K562 (cell line): ENCODE measurements around the gene PLCB4. TPM values are rescaled to one million over a fixed set of nuclear protein-coding genes. Genes with fewer than 3 reads are reported as not detected.

ENCODE experiments used
- ASH1L ChIP-seq: fragments of 450-650 bp; IDR thresholded peaks from 2 replicates; pipeline ENCODE4 v1.6.1; 2018; ENCODE audit warnings: borderline replicate concordance, mild to moderate bottlenecking, low read depth; ENCODE audit not compliant: partially characterized antibody
- E2F8 ChIP-seq: fragments of 450-650 bp; IDR thresholded peaks from 2 replicates; pipeline ENCODE4 v1.7.1; 2018; ENCODE audit warnings: mild to moderate bottlenecking, low read depth; ENCODE audit not compliant: partially characterized antibody
- ETV5 ChIP-seq: sonication (generic); formaldehyde crosslinking; IDR thresholded peaks from 2 replicates; pipeline ENCODE4 v1.4.0; 2020; ENCODE audit warnings: low read depth, mild to moderate bottlenecking, missing genetic modification reagents
- FOSL1 ChIP-seq: fragments of 200-800 bp; sonication (Bioruptor generic); conservative IDR thresholded peaks from 2 replicates; pipeline ENCODE4 v1.6.1; 2016; ENCODE audit warnings: missing genetic modification characterization, missing compliant biosample characterization
- KLF1 ChIP-seq: fragments of 450-650 bp; IDR thresholded peaks from 2 replicates; pipeline ENCODE4 v1.6.1; 2016; ENCODE audit warnings: missing genetic modification characterization, missing compliant biosample characterization
- MAFG ChIP-seq: fragments of 450-650 bp; conservative IDR thresholded peaks from 2 replicates; pipeline ENCODE4 v1.6.1; 2016; ENCODE audit warnings: missing genetic modification characterization, missing compliant biosample characterization
- MAZ ChIP-seq, 2 experiments: fragments of 450-650 bp in 1 of 2; sonication (generic) in 1 of 2; formaldehyde crosslinking; IDR thresholded peaks in 1 of 2; conservative IDR thresholded peaks in 1 of 2; 2 replicates each; pipeline versions ENCODE4 v1.4.0 to v1.5.0; 2020; ENCODE audit warnings: mild to moderate bottlenecking in 1 of 2, missing genetic modification reagents in 1 of 2
- NFATC3 ChIP-seq: fragments of 450-650 bp; IDR thresholded peaks from 2 replicates; pipeline ENCODE4 v1.6.1; 2017; ENCODE audit warnings: mild to moderate bottlenecking
- PHF20 ChIP-seq: fragments of 450-650 bp; IDR thresholded peaks from 2 replicates; pipeline ENCODE4 v1.6.1; 2018; ENCODE audit not compliant: partially characterized antibody
- SP2 ChIP-seq: IDR thresholded peaks from 2 replicates; pipeline ENCODE4 v1.6.1; 2011; ENCODE audit warnings: mild to moderate bottlenecking, low read depth, low read length, moderate library complexity; ENCODE audit not compliant: poor library complexity, severe bottlenecking; ENCODE audit errors: extremely low read depth
- SRSF1 ChIP-seq: fragments of 200-400 bp; formaldehyde crosslinking; IDR thresholded peaks from 2 replicates; pipeline ENCODE4 v1.6.1; 2017; ENCODE audit warnings: mild to moderate bottlenecking, low read depth, low read length, moderate library complexity
- YBX1 ChIP-seq: fragments of 450-650 bp; IDR thresholded peaks from 2 replicates; pipeline ENCODE4 v1.7.1; 2016; ENCODE audit warnings: mild to moderate bottlenecking
- ZFP1 ChIP-seq: fragments of 450-650 bp; formaldehyde crosslinking; IDR thresholded peaks from 2 replicates; pipeline ENCODE4 v1.4.0; 2020; ENCODE audit warnings: mild to moderate bottlenecking, mixed read lengths
- ZNF224 ChIP-seq: sonication (generic); formaldehyde crosslinking; IDR thresholded peaks from 2 replicates; pipeline ENCODE4 v1.8.0; 2022; ENCODE audit warnings: mild to moderate bottlenecking, missing genetic modification reagents
- ZNF551 ChIP-seq: fragments of 250-450 bp; sonication (Bioruptor Pico); IDR thresholded peaks from 2 replicates; pipeline ENCODE4 v1.5.0; 2021; ENCODE audit warnings: mild to moderate bottlenecking, moderate library complexity
- polyA plus RNA-seq, 8 experiments: library from polyadenylated mRNA; depleted of rRNA in 4 of 8; stranded (reverse) in 5 of 8; unstranded in 3 of 8; fragments of >200 nt; fragmentation: Nextera tagmentation in 2 of 8; fragmentation: Illumina TruSeq in 1 of 8; extraction: Ambion mirVana in 2 of 8; extraction: Trizol in 1 of 8; gene quantifications; 2 replicates each; pipeline versions ENCODE4 v1.2.1 to v1.2.3, GENCODE V29; 2011 to 2014; ENCODE audit warnings: inconsistent platforms in 1 of 8, missing spikeins in 1 of 8
- total RNA-seq, 7 experiments: library from RNA; depleted of rRNA in 6 of 7; stranded (reverse); fragments of >200 nt in 6 of 7; fragmentation: Illumina TruSeq in 2 of 7; extraction: Trizol in 2 of 7; gene quantifications; 2 replicates each; pipeline versions ENCODE4 v1.2.1 to v1.2.3, GENCODE V29; 2011 to 2021; ENCODE audit warnings: low replicate concordance in 1 of 7
- TF ChIP-seq, protein P1 (sequence below): fragments of 450-650 bp; formaldehyde crosslinking; IDR thresholded peaks from 2 replicates; pipeline ENCODE4 v1.4.0; 2022; ENCODE audit warnings: missing genetic modification characterization

Gene PLCB4
- total and polyA plus RNA-seq, 9 of the 15 experiments (the other 6 are each of a cell fraction or from before 2014, with no cell fraction given) = 0.20 to 2.9 (median 0.52) TPM

- TF ChIP-seq, protein P1, sequence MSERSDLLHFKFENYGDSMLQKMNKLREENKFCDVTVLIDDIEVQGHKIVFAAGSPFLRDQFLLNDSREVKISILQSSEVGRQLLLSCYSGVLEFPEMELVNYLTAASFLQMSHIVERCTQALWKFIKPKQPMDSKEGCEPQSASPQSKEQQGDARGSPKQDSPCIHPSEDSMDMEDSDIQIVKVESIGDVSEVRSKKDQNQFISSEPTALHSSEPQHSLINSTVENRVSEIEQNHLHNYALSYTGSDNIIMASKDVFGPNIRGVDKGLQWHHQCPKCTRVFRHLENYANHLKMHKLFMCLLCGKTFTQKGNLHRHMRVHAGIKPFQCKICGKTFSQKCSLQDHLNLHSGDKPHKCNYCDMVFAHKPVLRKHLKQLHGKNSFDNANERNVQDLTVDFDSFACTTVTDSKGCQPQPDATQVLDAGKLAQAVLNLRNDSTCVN = no peak
- TF ChIP-seq ZNF551 (CRISPR knock-in tag) (no peak), KLF1 (tag) (no peak), E2F8 (no peak), PHF20 (no peak), ETV5 (CRISPR knock-in tag) (no peak), YBX1 (no peak), SP2 (no peak), MAZ (CRISPR knock-in tag; conservative IDR thresholded peaks at IDR 0.05 in 1 of 2, IDR thresholded peaks at IDR 0.05 in 1 of 2) (no peak), ZNF224 (CRISPR knock-in tag) (no peak), SRSF1 (no peak), FOSL1 (no peak), NFATC3 (no peak), ASH1L (no peak), MAFG (tag) (no peak), ZFP1 (CRISPR knock-in tag) (no peak)
Measured at GRCh38 chr20:9169409-9169808, 100.5 kb downstream of the PLCB4 start (continued).
